Mesenchymal stem cell (in vitro differentiated cells and primary cell): ENCODE measurements around the gene OR4Q2.

Experiments used
- DNase-seq: peaks from one replicate; pipeline ENCODE4 v3.0.0-alpha.2; 2013
- H2AFZ ChIP-seq: one replicate; pipeline ENCODE4 v1.6.1; 2013; ENCODE audit warnings: low read depth, mild to moderate bottlenecking, control low read depth, inconsistent platforms, low read length, moderate library complexity
- H2AK5ac ChIP-seq: 2 replicates; pipeline ENCODE4 v1.6.1; 2013; ENCODE audit warnings: low read length, moderate library complexity, mild to moderate bottlenecking, inconsistent platforms; ENCODE audit not compliant: severe bottlenecking
- H2BK120ac ChIP-seq: one replicate; pipeline ENCODE4 v1.6.1; 2013; ENCODE audit warnings: low read depth, mild to moderate bottlenecking, inconsistent platforms, low read length, moderate library complexity
- H2BK12ac ChIP-seq, 2 experiments: one replicate each; pipeline ENCODE4 v1.6.1; 2013; ENCODE audit warnings: inconsistent platforms in 2 of 2, low read length in 2 of 2, mild to moderate bottlenecking in 2 of 2, moderate library complexity in 2 of 2, control low read depth in 1 of 2
- H2BK15ac ChIP-seq: one replicate; pipeline ENCODE4 v1.6.1; 2013; ENCODE audit warnings: mild to moderate bottlenecking, low read depth, inconsistent platforms; ENCODE audit not compliant: poor library complexity, severe bottlenecking
- H2BK5ac ChIP-seq: 2 replicates; pipeline ENCODE4 v1.6.1; 2013; ENCODE audit warnings: low read depth, mild to moderate bottlenecking, low read length, control low read depth, inconsistent platforms; ENCODE audit not compliant: poor library complexity, severe bottlenecking
- H3K14ac ChIP-seq, 2 experiments: one replicate each; pipeline ENCODE4 v1.6.1; 2013; ENCODE audit warnings: inconsistent platforms in 2 of 2, low read length in 2 of 2, control low read depth in 1 of 2, mild to moderate bottlenecking in 1 of 2, moderate library complexity in 1 of 2
- H3K18ac ChIP-seq, 2 experiments: one replicate each; pipeline ENCODE4 v1.6.1; 2013; ENCODE audit warnings: inconsistent platforms in 2 of 2, low read length in 2 of 2, control low read depth in 1 of 2, low read depth in 1 of 2, mild to moderate bottlenecking in 1 of 2
- H3K23ac ChIP-seq, 2 experiments: one replicate each; pipeline ENCODE4 v1.6.1; 2013; ENCODE audit warnings: inconsistent platforms in 2 of 2, low read length in 2 of 2, mild to moderate bottlenecking in 2 of 2, moderate library complexity in 2 of 2, control low read depth in 1 of 2
- H3K27ac ChIP-seq: 2 replicates; pipeline ENCODE4 v1.5.1; 2013; ENCODE audit warnings: mild to moderate bottlenecking, moderate library complexity, low read length, control low read depth, inconsistent platforms; ENCODE audit not compliant: poor library complexity, severe bottlenecking
- H3K27me3 ChIP-seq, 2 experiments: 2 replicates each; pipeline versions ENCODE4 v1.6.1 to v1.7.0; 2013; ENCODE audit warnings: low read length in 2 of 2, mild to moderate bottlenecking in 2 of 2, moderate library complexity in 2 of 2, control low read depth in 1 of 2, inconsistent platforms in 1 of 2; ENCODE audit not compliant: control insufficient read depth in 1 of 2, insufficient read depth in 1 of 2
- H3K36me3 ChIP-seq, 2 experiments: 2 replicates each; pipeline versions ENCODE4 v1.6.1 to v1.7.0; 2013; ENCODE audit warnings: low read length in 2 of 2, control low read depth in 1 of 2, inconsistent platforms in 1 of 2, low read depth in 1 of 2, mild to moderate bottlenecking in 1 of 2; ENCODE audit not compliant: insufficient read depth in 2 of 2, control insufficient read depth in 1 of 2
- H3K4ac ChIP-seq, 2 experiments: one replicate each; pipeline ENCODE4 v1.6.1; 2013; ENCODE audit warnings: inconsistent platforms in 2 of 2, low read length in 2 of 2, mild to moderate bottlenecking in 2 of 2, moderate library complexity in 2 of 2, control low read depth in 1 of 2, low read depth in 1 of 2
- H3K4me1 ChIP-seq: 2 replicates; pipeline ENCODE4 v1.6.1; 2013; ENCODE audit warnings: low read depth, low read length, control low read depth; ENCODE audit not compliant: control insufficient read depth, insufficient read depth
- H3K4me2 ChIP-seq: 2 replicates; pipeline ENCODE4 v1.6.1; 2013; ENCODE audit warnings: low read length, mild to moderate bottlenecking, inconsistent platforms; ENCODE audit not compliant: poor library complexity, severe bottlenecking
- H3K4me3 ChIP-seq, 2 experiments: 2 replicates each; pipeline versions ENCODE4 v1.5.1 to v1.7.0; 2013; ENCODE audit warnings: low read length in 2 of 2, mild to moderate bottlenecking in 2 of 2, control low read depth in 1 of 2, low read depth in 1 of 2; ENCODE audit not compliant: insufficient read depth in 1 of 2
- H3K79me1 ChIP-seq: replicated peaks from 2 replicates; pipeline ENCODE4 v1.6.1; 2013; ENCODE audit warnings: mild to moderate bottlenecking, control low read depth, low read length, inconsistent platforms; ENCODE audit not compliant: poor library complexity, severe bottlenecking
- H3K9ac ChIP-seq: 2 replicates; pipeline ENCODE4 v1.7.0; 2013; ENCODE audit warnings: mild to moderate bottlenecking, low read length, moderate library complexity
- H3K9me3 ChIP-seq: 2 replicates; pipeline ENCODE4 v1.7.0; 2013; ENCODE audit warnings: mild to moderate bottlenecking, low read length; ENCODE audit not compliant: control insufficient read depth
- H4K8ac ChIP-seq: one replicate; pipeline ENCODE4 v1.6.1; 2013; ENCODE audit warnings: inconsistent platforms, mild to moderate bottlenecking, low read length, moderate library complexity
- H4K91ac ChIP-seq: one replicate; pipeline ENCODE4 v1.6.1; 2013; ENCODE audit warnings: mild to moderate bottlenecking, low read length, inconsistent platforms
- WGBS: methylation state at CpG from one replicate; pipeline ENCODE4 v1.1.7; 2013; ENCODE audit warnings: mixed read lengths; 5-methylcytosine and 5-hydroxymethylcytosine counted together

Gene OR4Q2

DNA sequence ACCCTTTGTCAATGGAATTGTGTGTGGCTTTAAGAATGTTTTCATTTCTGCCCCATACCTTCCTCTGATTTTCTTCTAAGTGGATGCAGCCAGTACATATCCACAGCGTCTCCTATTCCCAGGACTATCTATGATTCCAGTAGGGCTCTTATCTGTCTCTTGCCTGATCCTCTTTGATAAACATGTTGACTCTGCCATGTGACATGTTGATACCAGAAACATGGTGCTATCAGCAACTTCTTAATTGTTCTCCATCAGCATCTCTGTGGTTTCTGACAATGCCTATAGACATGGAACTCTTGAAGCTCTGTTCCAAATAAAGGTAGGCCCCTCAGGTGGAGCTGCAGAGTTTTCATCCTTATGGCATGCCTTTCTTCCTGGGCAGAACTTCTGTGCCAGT is 46.2 kb downstream of the OR4Q2 start:
- H3K27me3 ChIP-seq = no peaks in the 10 kb centered on the region
- H3K9ac ChIP-seq = no peak overlapping the region
- H3K36me3 ChIP-seq = no peaks in the 10 kb centered on the region
- no peak overlapping the region for H3K27ac ChIP-seq
- H3K4me2 ChIP-seq = no peak overlapping the region
- H2BK5ac ChIP-seq = no peak overlapping the region
- H4K8ac ChIP-seq = no peak overlapping the region
- no peak overlapping the region for H3K18ac ChIP-seq
- H3K4me3 ChIP-seq = no peak overlapping the region
- H3K4me1 ChIP-seq = no peaks in the 10 kb centered on the region
- no peak overlapping the region for H2AK5ac ChIP-seq
- no peak overlapping the region for H2BK12ac ChIP-seq
- no peak overlapping the region for H2BK120ac ChIP-seq
- H3K9me3 ChIP-seq = peaks cover 8% of the 10 kb centered on the region
- H2BK15ac ChIP-seq = no peak overlapping the region
- no peak overlapping the region for H4K91ac ChIP-seq
- WGBS = 27% methylated on average over 1 of the region's 1 CpG
- no peak overlapping the region for H3K4ac ChIP-seq
- no peak overlapping the region for H3K23ac ChIP-seq
- H3K79me1 ChIP-seq = no peaks in the 10 kb centered on the region
- DNase-seq = no peak
- H2AFZ ChIP-seq = no peak overlapping the region
- H3K14ac ChIP-seq = no peak overlapping the region
